Measurements from ENCODE around the gene LIPT1. TPM values are rescaled to one million over a fixed set of nuclear protein-coding genes. Genes with fewer than 3 reads are reported as not detected.
"Not testable (repeated sequence)": the region's sequence is repeated elsewhere in the genome, so short reads cannot be mapped to it uniquely, and the experiment has no call there.

The LIPT1 gene
- total RNA-seq: 1 to 10 TPM; 4.9 to 5.5 TPM
- polyA plus RNA-seq: 21.9 TPM

GRCh38 chr2:99154643-99155536 lies at the start of gene LIPT1, which contains the start of gene TSGA10:
LIPT1 (plus strand) TSS chr2:99154967; CDS start chr2:99161958, 6,991 bp downstream.
TSGA10 (minus strand) TSS chr2:99154942; CDS start chr2:99109439, 45,503 bp downstream.
- ChIA-PET CTCF (interaction anchor here (0.7 to 1.0 kb wide), 3 partner anchors 12 to 335 kb away, joined by 3 read pairs; partner anchors contain the start of gene REV1), POLR2A (interaction anchor here (0.6 to 2.8 kb wide), 9 partner anchors 14 to 546 kb away, joined by 3 to 40 read pairs (median 3); partner anchors contain the start of genes C2orf15, EIF5B, MITD1 and MRPL30)
- Mint-ChIP-seq H3K4me3 (peak within 1 kb of the TSS in 4 of 7 donors; percentile 84 to 92 (median 89)), H3K4me1 (peaks cover 37 to 47% (median 41%) of the 10 kb centered on the region in 3 donors), H3K9me3 (no peaks in the 10 kb centered on the region), H3K36me3 (peaks cover 8 to 49% (median 12%) of the 10 kb centered on the region in 3 donors), H3K27me3 (no peaks in the 10 kb centered on the region), H3K27ac (peak within 1 kb of the TSS in 3 of 8 donors; percentile 88 to 99 (median 97))
- Histone ChIP-seq H3K4me3 (ENCODE audit: low read length) (peak within 1 kb of the TSS; percentile 96), H3K27ac (ENCODE audit: low read depth, low read length) (peak within 1 kb of the TSS; percentile 97), H3K27me3 (ENCODE audit: insufficient read depth, low read length, poor library complexity, severe bottlenecking) (no peaks in the 10 kb centered on the region), H3K4me1 (ENCODE audit: insufficient read depth, low read length) (peaks cover 25% of the 10 kb centered on the region), H3K36me3 (ENCODE audit: insufficient read depth, low read length) (peaks cover 8% of the 10 kb centered on the region), H3K9me3 (ENCODE audit: low read length) (no peaks in the 10 kb centered on the region)
- peak; percentile 90 to 95 (median 92) for DNase-seq

GRCh38 chr2:99106913-99107312 lies 47.9 kb upstream of the LIPT1 start:
- Mint-ChIP-seq H3K4me3 (no peak overlapping the region), H3K36me3 (peaks cover 0 to 6% (median 0%) of the 10 kb centered on the region in 3 donors), H3K27ac (no peak overlapping the region), H3K9me3 (no peaks in the 10 kb centered on the region), H3K4me1 (peaks cover 0 to 2% (median 0%) of the 10 kb centered on the region in 3 donors), H3K27me3 (peaks cover 0 to 4% of the 10 kb centered on the region in 2 donors)
- no peaks in the 10 kb centered on the region for H3K27me3 ChIP-seq (ENCODE audit: insufficient read depth, low read length, poor library complexity, severe bottlenecking)
- no peaks in the 10 kb centered on the region for H3K36me3 ChIP-seq (ENCODE audit: insufficient read depth, low read length)
- ChIA-PET POLR2A (no interaction called here), CTCF (no interaction called here)
- H3K27ac ChIP-seq (ENCODE audit: low read depth, low read length): no peak overlapping the region
- no peak for DNase-seq
- H3K4me1 ChIP-seq (ENCODE audit: insufficient read depth, low read length): no peaks in the 10 kb centered on the region
- no peaks in the 10 kb centered on the region for H3K9me3 ChIP-seq (ENCODE audit: low read length)
- H3K4me3 ChIP-seq (ENCODE audit: low read length): no peak overlapping the region

- H3K4me1 ChIP-seq (ENCODE audit: insufficient read depth, low read length): no peaks in the 10 kb centered on the region
- Mint-ChIP-seq H3K4me3 (no peak overlapping the region), H3K4me1 (no peaks in the 10 kb centered on the region), H3K27ac (no peak overlapping the region), H3K27me3 (peaks cover 0 to 4% of the 10 kb centered on the region in 2 donors), H3K36me3 (peaks cover 0 to 2% (median 0%) of the 10 kb centered on the region in 3 donors), H3K9me3 (no peaks in the 10 kb centered on the region)
- POLR2A ChIA-PET: no interaction called here
- no peaks in the 10 kb centered on the region for H3K9me3 ChIP-seq (ENCODE audit: low read length)
- DNase-seq: no peak
- H3K36me3 ChIP-seq (ENCODE audit: insufficient read depth, low read length): no peaks in the 10 kb centered on the region
- CTCF ChIA-PET: no interaction called here
- no peak overlapping the region for H3K27ac ChIP-seq (ENCODE audit: low read depth, low read length)
- H3K27me3 ChIP-seq (ENCODE audit: insufficient read depth, low read length, poor library complexity, severe bottlenecking): no peaks in the 10 kb centered on the region
- H3K4me3 ChIP-seq (ENCODE audit: low read length): no peak overlapping the region
Observed at GRCh38 chr2:99111236-99111635, 43.5 kb upstream of the LIPT1 start.

GRCh38 chr2:99111945-99112344 lies 42.8 kb upstream of the LIPT1 start:
- Mint-ChIP-seq H3K4me3 (no peak overlapping the region), H3K36me3 (peaks cover 0 to 2% (median 0%) of the 10 kb centered on the region in 3 donors)

GRCh38 chr2:99112617-99113016 lies 42.1 kb upstream of the LIPT1 start:
- Histone ChIP-seq H3K9me3 (ENCODE audit: low read length) (no peaks in the 10 kb centered on the region), H3K4me1 (ENCODE audit: insufficient read depth, low read length) (no peaks in the 10 kb centered on the region), H3K27me3 (ENCODE audit: insufficient read depth, low read length, poor library complexity, severe bottlenecking) (no peaks in the 10 kb centered on the region), H3K4me3 (ENCODE audit: low read length) (no peak overlapping the region), H3K27ac (ENCODE audit: low read depth, low read length) (no peak overlapping the region), H3K36me3 (ENCODE audit: insufficient read depth, low read length) (no peaks in the 10 kb centered on the region)
- H3K36me3 Mint-ChIP-seq: peaks cover 0 to 2% (median 0%) of the 10 kb centered on the region in 3 donors
- H3K27ac Mint-ChIP-seq: no peak overlapping the region
- H3K4me3 Mint-ChIP-seq: no peak overlapping the region
- H3K9me3 Mint-ChIP-seq: no peaks in the 10 kb centered on the region
- ChIA-PET POLR2A (no interaction called here), CTCF (no interaction called here)
- H3K27me3 Mint-ChIP-seq: peaks cover 0 to 4% of the 10 kb centered on the region in 2 donors
- H3K4me1 Mint-ChIP-seq: no peaks in the 10 kb centered on the region
- no peak for DNase-seq

More at GRCh38 chr2:99111945-99112344, 42.8 kb upstream of the LIPT1 start:
- Histone ChIP-seq H3K27me3 (ENCODE audit: insufficient read depth, low read length, poor library complexity, severe bottlenecking) (no peaks in the 10 kb centered on the region), H3K36me3 (ENCODE audit: insufficient read depth, low read length) (no peaks in the 10 kb centered on the region), H3K9me3 (ENCODE audit: low read length) (no peaks in the 10 kb centered on the region), H3K27ac (ENCODE audit: low read depth, low read length) (no peak overlapping the region), H3K4me1 (ENCODE audit: insufficient read depth, low read length) (no peaks in the 10 kb centered on the region), H3K4me3 (ENCODE audit: low read length) (no peak overlapping the region)
- Mint-ChIP-seq H3K27ac (no peak overlapping the region), H3K27me3 (peaks cover 0 to 4% of the 10 kb centered on the region in 2 donors), H3K4me1 (no peaks in the 10 kb centered on the region), H3K9me3 (no peaks in the 10 kb centered on the region)
- DNase-seq: no peak
- ChIA-PET CTCF (no interaction called here), POLR2A (no interaction called here)

- no peaks in the 10 kb centered on the region for H3K27me3 ChIP-seq (ENCODE audit: insufficient read depth, low read length, poor library complexity, severe bottlenecking)
- Mint-ChIP-seq H3K36me3 (peaks cover 23 to 86% (median 29%) of the 10 kb centered on the region in 3 donors), H3K9me3 (peaks cover 28 to 78% (median 53%) of the 10 kb centered on the region in 5 donors)
Observed at GRCh38 chr2:99127981-99128380, 26.8 kb upstream of the LIPT1 start.

GRCh38 chr2:99135044-99135556 lies 19.7 kb upstream of the LIPT1 start:
- H3K9me3 ChIP-seq (ENCODE audit: low read length); H3K27me3 ChIP-seq (ENCODE audit: insufficient read depth, low read length, poor library complexity, severe bottlenecking); H3K4me3 ChIP-seq (ENCODE audit: low read length); H3K27me3 Mint-ChIP-seq; DNase-seq; CTCF ChIA-PET; H3K27ac ChIP-seq (ENCODE audit: low read depth, low read length); POLR2A ChIA-PET; H3K27ac Mint-ChIP-seq; H3K4me1 ChIP-seq (ENCODE audit: insufficient read depth, low read length); H3K4me3 Mint-ChIP-seq; H3K36me3 ChIP-seq (ENCODE audit: insufficient read depth, low read length): not testable (repeated sequence)
- H3K9me3 Mint-ChIP-seq: peaks cover 15 to 47% (median 36%) of the 10 kb centered on the region in 5 donors
- peaks cover 7 to 51% (median 9%) of the 10 kb centered on the region in 3 donors for H3K36me3 Mint-ChIP-seq
- peaks cover 6 to 13% (median 11%) of the 10 kb centered on the region in 3 donors for H3K4me1 Mint-ChIP-seq

More at GRCh38 chr2:99127981-99128380, 26.8 kb upstream of the LIPT1 start:
- ChIA-PET CTCF (no interaction called here), POLR2A (no interaction called here)
- no peaks in the 10 kb centered on the region for H3K36me3 ChIP-seq (ENCODE audit: insufficient read depth, low read length)
- no peak overlapping the region for H3K27ac ChIP-seq (ENCODE audit: low read depth, low read length)
- no peak for DNase-seq
- peaks cover 0 to 6% of the 10 kb centered on the region in 2 donors for H3K27me3 Mint-ChIP-seq
- H3K4me3 Mint-ChIP-seq: no peak overlapping the region
- no peak overlapping the region for H3K4me3 ChIP-seq (ENCODE audit: low read length)
- no peaks in the 10 kb centered on the region for H3K4me1 Mint-ChIP-seq
- H3K27ac Mint-ChIP-seq: no peak overlapping the region
- H3K4me1 ChIP-seq (ENCODE audit: insufficient read depth, low read length): no peaks in the 10 kb centered on the region
- peaks cover 13% of the 10 kb centered on the region for H3K9me3 ChIP-seq (ENCODE audit: low read length)

- Histone ChIP-seq H3K27me3 (ENCODE audit: insufficient read depth, low read length, poor library complexity, severe bottlenecking) (no peaks in the 10 kb centered on the region), H3K9me3 (ENCODE audit: low read length) (no peaks in the 10 kb centered on the region), H3K27ac (ENCODE audit: low read depth, low read length) (no peak overlapping the region), H3K4me1 (ENCODE audit: insufficient read depth, low read length) (peaks cover 14% of the 10 kb centered on the region), H3K4me3 (ENCODE audit: low read length) (no peak overlapping the region), H3K36me3 (ENCODE audit: insufficient read depth, low read length) (no peaks in the 10 kb centered on the region)
- peaks cover 3 to 16% (median 11%) of the 10 kb centered on the region in 3 donors for H3K36me3 Mint-ChIP-seq
- H3K27me3 Mint-ChIP-seq: peaks cover 0 to 2% of the 10 kb centered on the region in 2 donors
- H3K27ac Mint-ChIP-seq: peak overlapping the region in 2 of 8 donors; percentile 55 to 76
- no peak for DNase-seq
- peaks cover 0 to 10% (median 3%) of the 10 kb centered on the region in 5 donors for H3K9me3 Mint-ChIP-seq
- ChIA-PET CTCF (no interaction called here), POLR2A (no interaction called here)
- peak overlapping the region in 3 of 7 donors; percentile 12 to 87 (median 29) for H3K4me3 Mint-ChIP-seq
- H3K4me1 Mint-ChIP-seq: peaks cover 19 to 28% (median 24%) of the 10 kb centered on the region in 3 donors
Observed at GRCh38 chr2:99139003-99139402, 15.8 kb upstream of the LIPT1 start.
